ENCODE results near the gene NDUFC2. TPM values are rescaled to one million over a fixed set of nuclear protein-coding genes. Genes with fewer than 3 reads are reported as not detected.

NDUFC2 gene
- total RNA-seq, 4 donors from 2014 or later = 67.8 to 102 (median 79.6) TPM

GRCh38 chr11:78069465-78069864, 10.2 kb downstream of the NDUFC2 start:
- no peak for ATAC-seq
- 38 to 51% methylated on average over 2 of the region's 2 CpGs for whole genome bisulfite sequencing, 2 donors (ENCODE audit: low coverage in 1 of 2)
- H3K27ac ChIP-seq = no peak overlapping the region
- no peak overlapping the region for H3K4me3 ChIP-seq
- peaks cover 0 to 57% of the 10 kb centered on the region in 2 donors for H3K36me3 ChIP-seq
- H3K9me3 ChIP-seq = no peaks in the 10 kb centered on the region
- no peaks in the 10 kb centered on the region for H3K27me3 ChIP-seq
- H3K4me1 ChIP-seq = peaks cover 0 to 6% (median 0%) of the 10 kb centered on the region in 3 donors
- TF ChIP-seq, protein P1, sequence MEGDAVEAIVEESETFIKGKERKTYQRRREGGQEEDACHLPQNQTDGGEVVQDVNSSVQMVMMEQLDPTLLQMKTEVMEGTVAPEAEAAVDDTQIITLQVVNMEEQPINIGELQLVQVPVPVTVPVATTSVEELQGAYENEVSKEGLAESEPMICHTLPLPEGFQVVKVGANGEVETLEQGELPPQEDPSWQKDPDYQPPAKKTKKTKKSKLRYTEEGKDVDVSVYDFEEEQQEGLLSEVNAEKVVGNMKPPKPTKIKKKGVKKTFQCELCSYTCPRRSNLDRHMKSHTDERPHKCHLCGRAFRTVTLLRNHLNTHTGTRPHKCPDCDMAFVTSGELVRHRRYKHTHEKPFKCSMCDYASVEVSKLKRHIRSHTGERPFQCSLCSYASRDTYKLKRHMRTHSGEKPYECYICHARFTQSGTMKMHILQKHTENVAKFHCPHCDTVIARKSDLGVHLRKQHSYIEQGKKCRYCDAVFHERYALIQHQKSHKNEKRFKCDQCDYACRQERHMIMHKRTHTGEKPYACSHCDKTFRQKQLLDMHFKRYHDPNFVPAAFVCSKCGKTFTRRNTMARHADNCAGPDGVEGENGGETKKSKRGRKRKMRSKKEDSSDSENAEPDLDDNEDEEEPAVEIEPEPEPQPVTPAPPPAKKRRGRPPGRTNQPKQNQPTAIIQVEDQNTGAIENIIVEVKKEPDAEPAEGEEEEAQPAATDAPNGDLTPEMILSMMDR (IDR thresholded peaks at IDR 0.05) = no peak
- TF ChIP-seq POLR2AphosphoS5 (IDR thresholded peaks at IDR 0.05) (no peak), EP300 (IDR thresholded peaks at IDR 0.05) (no peak)

DNA sequence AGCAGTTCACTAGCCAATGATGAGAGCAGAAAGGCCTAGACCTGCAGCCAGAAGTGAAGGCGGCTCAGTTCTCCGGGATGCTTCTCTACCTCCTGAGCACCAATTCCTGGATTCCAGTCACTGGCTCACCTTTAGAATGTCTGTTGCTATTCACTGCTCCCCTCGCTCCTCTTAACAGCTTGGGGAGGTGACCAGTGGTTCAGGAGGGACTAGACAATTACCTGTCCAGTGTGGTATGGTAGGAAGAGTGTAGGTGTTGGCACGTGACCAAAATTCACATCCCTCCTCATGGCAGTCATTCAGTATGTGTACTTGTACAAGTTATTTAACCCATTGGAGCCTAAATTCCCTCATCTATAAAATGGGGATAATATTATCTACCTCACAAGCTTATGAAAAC, 12.0 kb downstream of the NDUFC2 start:
- H3K9me3 ChIP-seq = no peaks in the 10 kb centered on the region
- 79 to 94% methylated on average over 3 of the region's 4 CpGs for WGBS, 2 donors (ENCODE audit: low coverage in 1 of 2)
- no peak overlapping the region for H3K4me3 ChIP-seq
- H3K4me1 ChIP-seq = peaks cover 0 to 6% (median 0%) of the 10 kb centered on the region in 3 donors
- no peaks in the 10 kb centered on the region for H3K27me3 ChIP-seq
- ATAC-seq = no peak
- TF ChIP-seq POLR2A (IDR thresholded peaks at IDR 0.05) (no peak), POLR2AphosphoS5 (IDR thresholded peaks at IDR 0.05) (no peak), EP300 (IDR thresholded peaks at IDR 0.05) (no peak)
- TF ChIP-seq, protein P1 (IDR thresholded peaks at IDR 0.05) = no peak
- H3K36me3 ChIP-seq = peaks cover 0 to 56% of the 10 kb centered on the region in 2 donors
- no peak overlapping the region for H3K27ac ChIP-seq

GRCh38 chr11:78066471-78066870, 13.2 kb downstream of the NDUFC2 start:
- no peak for ATAC-seq
- 70 to 86% methylated on average over 2 of the region's 2 CpGs for WGBS, 2 donors (ENCODE audit: low coverage in 1 of 2)
- no peak for TF ChIP-seq EP300 (IDR thresholded peaks at IDR 0.05)
- TF ChIP-seq POLR2A (IDR thresholded peaks at IDR 0.05) = no peak
- TF ChIP-seq, protein P1 (IDR thresholded peaks at IDR 0.05) = no peak
- no peak for TF ChIP-seq POLR2AphosphoS5 (IDR thresholded peaks at IDR 0.05)
- Histone ChIP-seq H3K36me3 (peaks cover 0 to 45% of the 10 kb centered on the region in 2 donors), H3K9me3 (no peaks in the 10 kb centered on the region), H3K4me3 (no peak overlapping the region), H3K4me1 (peaks cover 0 to 11% (median 0%) of the 10 kb centered on the region in 3 donors), H3K27ac (no peak overlapping the region), H3K27me3 (no peaks in the 10 kb centered on the region)

DNA sequence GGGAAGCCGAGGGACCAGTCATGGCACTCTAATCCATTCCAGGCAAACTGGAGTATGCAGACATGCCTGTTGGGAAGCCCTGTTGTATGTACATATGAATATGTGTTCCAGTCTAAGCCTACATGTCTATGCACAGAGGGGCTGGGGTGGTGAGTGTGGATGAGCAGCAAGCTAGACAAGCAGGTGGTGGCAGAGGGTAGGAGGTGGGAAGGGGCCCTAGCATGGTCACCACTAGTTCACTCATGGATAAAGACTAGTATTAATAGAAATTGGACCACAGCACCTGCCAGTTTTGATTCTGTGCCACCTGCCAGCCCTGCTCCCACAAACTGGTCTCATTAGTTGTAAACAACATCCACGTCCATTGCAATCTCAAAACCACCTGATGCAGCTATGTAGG, 14.5 kb downstream of the NDUFC2 start:
- H3K9me3 ChIP-seq = no peaks in the 10 kb centered on the region
- H3K27ac ChIP-seq = no peak overlapping the region
- TF ChIP-seq, protein P1 (IDR thresholded peaks at IDR 0.05) = no peak
- TF ChIP-seq POLR2A (IDR thresholded peaks at IDR 0.05) (no peak), EP300 (IDR thresholded peaks at IDR 0.05) (no peak), POLR2AphosphoS5 (IDR thresholded peaks at IDR 0.05) (no peak)
- no peak overlapping the region for H3K4me3 ChIP-seq
- peaks cover 0 to 32% of the 10 kb centered on the region in 2 donors for H3K36me3 ChIP-seq
- 86 to 89% methylated on average over 1 to 2 of the region's 2 CpGs for whole genome bisulfite sequencing, 2 donors (ENCODE audit: low coverage in 1 of 2)
- H3K4me1 ChIP-seq = peaks cover 0 to 19% (median 0%) of the 10 kb centered on the region in 3 donors
- ATAC-seq = no peak
- no peaks in the 10 kb centered on the region for H3K27me3 ChIP-seq

DNA sequence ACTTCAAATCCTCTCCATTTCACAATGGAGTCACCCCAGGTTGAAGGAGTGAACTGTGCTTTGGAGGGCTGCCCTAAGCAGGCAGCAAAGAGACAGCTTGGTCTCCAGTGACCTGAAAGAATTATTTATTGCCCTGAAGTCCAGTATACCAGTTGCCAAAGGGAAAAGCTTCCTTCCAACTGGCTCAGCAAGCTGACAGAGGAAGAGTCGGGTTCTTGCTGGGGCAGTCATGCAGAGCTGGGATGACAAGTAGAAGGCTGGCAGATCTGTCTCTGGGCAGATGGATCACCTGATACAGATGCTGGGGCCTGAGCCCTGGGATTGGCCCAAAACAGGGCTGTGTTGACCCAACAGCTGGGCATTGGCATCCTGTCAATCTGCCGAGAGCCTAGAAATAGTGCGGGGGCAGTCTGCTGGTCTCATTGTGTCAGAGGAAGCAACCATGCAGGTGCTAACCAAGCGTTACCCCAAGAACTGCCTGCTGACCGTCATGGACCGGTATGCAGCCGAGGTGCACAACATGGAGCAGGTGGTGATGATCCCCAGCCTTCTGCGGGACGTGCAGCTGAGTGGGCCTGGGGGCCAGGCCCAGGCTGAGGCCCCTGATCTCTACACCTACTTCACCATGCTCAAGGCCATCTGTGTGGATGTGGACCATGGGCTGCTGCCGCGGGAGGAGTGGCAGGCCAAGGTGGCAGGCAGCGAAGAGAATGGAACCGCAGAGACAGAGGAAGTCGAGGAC, 16.1 kb downstream of the NDUFC2 start, which contains the start of gene THRSP:
Gene THRSP, plus strand, starts transcription at position 422 of the 742 bp plus-strand sequence. Its CDS starts 21 bp downstream, at position 443.
- no peak for ATAC-seq
- Histone ChIP-seq H3K27ac (no peak within 1 kb of the TSS), H3K27me3 (no peaks in the 10 kb centered on the region), H3K4me1 (peaks cover 0 to 13% (median 0%) of the 10 kb centered on the region in 3 donors), H3K4me3 (no peak within 1 kb of the TSS), H3K36me3 (peaks cover 0 to 16% of the 10 kb centered on the region in 2 donors), H3K9me3 (no peaks in the 10 kb centered on the region)
- 100% methylated on average over 2 to 5 of the region's 14 CpGs for WGBS, 2 donors (ENCODE audit: low coverage in 1 of 2)
- TF ChIP-seq POLR2A (IDR thresholded peaks at IDR 0.05) (no peak), POLR2AphosphoS5 (IDR thresholded peaks at IDR 0.05) (peak; percentile 10)

Measured in gastroesophageal sphincter (tissue), 4 donors.